GM23338 (cell line): ENCODE measurements around the gene EHF. TPM values are rescaled to one million over a fixed set of nuclear protein-coding genes. Genes with fewer than 3 reads are reported as not detected.

Experiments used
- ATAC-seq: fragments of 200-7000 bp; cut with Tn5 transposase; 3 replicates; pipeline ENCODE4 v1.9.1; 2020
- DNase-seq: peaks from one replicate; pipeline ENCODE4 v3.0.0-alpha.2; 2015; ENCODE audit warnings: low spot score
- H2AFZ ChIP-seq: fragments of 200-600 bp; sonication (generic); 2 replicates; pipeline ENCODE4 v1.8.0; 2016; ENCODE audit warnings: antibody characterized with exemption, mild to moderate bottlenecking, moderate library complexity
- H3F3A ChIP-seq: fragments of 200-600 bp; sonication (generic); replicated peaks from 2 replicates; pipeline ENCODE4 v1.8.0; 2017; ENCODE audit warnings: antibody characterized with exemption, mixed run types, low read depth
- H3K27ac ChIP-seq: fragments of 200-600 bp; sonication (generic); 2 replicates; pipeline ENCODE4 v1.6.1; 2016; ENCODE audit warnings: low read depth
- H3K27me3 ChIP-seq: fragments of 200-600 bp; sonication (generic); 2 replicates; pipeline ENCODE4 v1.8.0; 2016; ENCODE audit warnings: mild to moderate bottlenecking, mixed run types, moderate library complexity; ENCODE audit not compliant: insufficient read depth
- H3K36me3 ChIP-seq: fragments of 200-600 bp; sonication (generic); 2 replicates; pipeline ENCODE4 v1.8.0; 2016; ENCODE audit warnings: mild to moderate bottlenecking; ENCODE audit not compliant: insufficient read depth
- H3K4me1 ChIP-seq: fragments of 200-600 bp; sonication (generic); 2 replicates; pipeline ENCODE4 v1.8.0; 2016; ENCODE audit warnings: mild to moderate bottlenecking, moderate library complexity; ENCODE audit not compliant: insufficient read depth
- H3K4me2 ChIP-seq: fragments of 200-600 bp; sonication (generic); 2 replicates; pipeline ENCODE4 v1.7.1; 2017; ENCODE audit warnings: mixed run types
- H3K4me3 ChIP-seq: fragments of 200-600 bp; sonication (generic); 2 replicates; pipeline ENCODE4 v1.6.1; 2016; ENCODE audit warnings: mixed run types
- H3K79me2 ChIP-seq: fragments of 200-600 bp; sonication (generic); replicated peaks from 2 replicates; pipeline ENCODE4 v1.8.0; 2017; ENCODE audit warnings: mild to moderate bottlenecking; ENCODE audit not compliant: insufficient read depth
- H3K9me2 ChIP-seq: fragments of 200-600 bp; sonication (generic); 2 replicates; pipeline ENCODE4 v1.8.0; 2017; ENCODE audit not compliant: insufficient read depth
- H4K20me1 ChIP-seq: fragments of 200-600 bp; sonication (generic); replicated peaks from 2 replicates; pipeline ENCODE4 v1.8.0; 2017; ENCODE audit warnings: mild to moderate bottlenecking; ENCODE audit not compliant: insufficient read depth
- H3K27ac Mint-ChIP-seq: 2 replicates; pipeline ENCODE4 v1.8.0; 2020; ENCODE audit warnings: inconsistent platforms, mild to moderate bottlenecking, moderate library complexity, mixed read lengths
- H3K27me3 Mint-ChIP-seq: 3 replicates; pipeline ENCODE4 v1.8.0; 2022; ENCODE audit warnings: low read depth, mild to moderate bottlenecking, moderate library complexity, mixed read lengths, inconsistent platforms; ENCODE audit not compliant: insufficient read depth, poor library complexity
- H3K36me3 Mint-ChIP-seq: 3 replicates; pipeline ENCODE4 v1.8.0; 2021; ENCODE audit warnings: low read depth, mild to moderate bottlenecking, inconsistent platforms, moderate library complexity, mixed read lengths
- H3K4me1 Mint-ChIP-seq: 3 replicates; pipeline ENCODE4 v1.8.0; 2020; ENCODE audit warnings: mild to moderate bottlenecking, inconsistent platforms, mixed read lengths
- H3K4me3 Mint-ChIP-seq: 3 replicates; pipeline ENCODE4 v1.8.0; 2021; ENCODE audit warnings: moderate library complexity, mild to moderate bottlenecking, inconsistent platforms, mixed read lengths
- H3K9me3 Mint-ChIP-seq: 3 replicates; pipeline ENCODE4 v1.8.0; 2020; ENCODE audit warnings: moderate library complexity, mild to moderate bottlenecking, inconsistent platforms, mixed read lengths
- STAT1 ChIP-seq: IDR thresholded peaks from one replicate; pipeline ENCODE4 v1.6.1; 2016; ENCODE audit warnings: antibody characterized with exemption; ENCODE audit not compliant: unreplicated experiment
- ZNF114 ChIP-seq: fragments of 250-450 bp; sonication (Bioruptor Pico); IDR thresholded peaks from 2 replicates; pipeline ENCODE4 v1.5.0; 2020; ENCODE audit warnings: mild to moderate bottlenecking, moderate library complexity
- polyA plus RNA-seq: library from polyadenylated mRNA; unstranded; fragments of >200 nt; fragmentation: Nextera tagmentation; extraction: Ambion mirVana; gene quantifications from 2 replicates; pipeline ENCODE4 v1.2.1, GENCODE V29; 2016
- total RNA-seq: library from RNA; depleted of rRNA; stranded (reverse); fragments of >200 nt; shearing (Covaris generic); gene quantifications from 2 replicates; pipeline ENCODE4 v1.2.3, GENCODE V29; 2014
- TF ChIP-seq, protein P1 (sequence below): fragments of 250-450 bp; sonication (Bioruptor Pico); IDR thresholded peaks from 2 replicates; pipeline ENCODE4 v1.5.0; 2020; ENCODE audit warnings: mild to moderate bottlenecking, moderate library complexity

Gene EHF
- total and polyA plus RNA-seq, 2 experiments from 2014 or later = not detected

DNA sequence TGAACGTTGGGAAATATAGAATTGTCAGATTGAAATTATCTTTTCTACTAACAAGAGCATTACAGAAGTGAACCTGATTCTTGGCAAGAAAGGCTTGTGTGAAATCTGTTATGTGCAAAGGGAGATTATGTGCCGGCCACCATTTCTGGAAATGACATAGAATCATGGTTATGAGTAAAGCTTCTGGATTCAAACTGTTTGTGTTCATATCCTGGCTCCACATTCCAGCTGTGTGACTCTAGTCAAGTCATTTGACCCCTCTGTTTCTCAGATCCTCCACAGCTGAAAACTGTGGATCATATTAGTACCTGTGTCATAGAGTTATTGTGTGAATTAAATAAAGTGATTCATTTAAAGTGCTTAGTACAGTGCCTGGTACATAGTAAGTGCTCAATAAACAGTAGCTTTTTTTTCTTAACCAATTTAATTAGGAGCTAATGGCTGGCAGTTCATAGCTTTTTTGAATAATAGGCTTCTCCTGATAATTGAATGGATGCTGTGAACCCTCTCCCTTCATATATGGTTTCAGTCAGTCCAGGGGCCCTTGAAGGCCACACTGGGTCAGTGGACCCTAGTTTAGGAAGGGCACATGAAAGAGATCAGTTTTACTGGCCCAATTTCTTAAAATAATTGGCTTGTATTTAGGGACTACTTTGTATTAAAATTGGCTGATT is 34.6 kb downstream of the EHF start (continued):
- TF ChIP-seq, protein P1, sequence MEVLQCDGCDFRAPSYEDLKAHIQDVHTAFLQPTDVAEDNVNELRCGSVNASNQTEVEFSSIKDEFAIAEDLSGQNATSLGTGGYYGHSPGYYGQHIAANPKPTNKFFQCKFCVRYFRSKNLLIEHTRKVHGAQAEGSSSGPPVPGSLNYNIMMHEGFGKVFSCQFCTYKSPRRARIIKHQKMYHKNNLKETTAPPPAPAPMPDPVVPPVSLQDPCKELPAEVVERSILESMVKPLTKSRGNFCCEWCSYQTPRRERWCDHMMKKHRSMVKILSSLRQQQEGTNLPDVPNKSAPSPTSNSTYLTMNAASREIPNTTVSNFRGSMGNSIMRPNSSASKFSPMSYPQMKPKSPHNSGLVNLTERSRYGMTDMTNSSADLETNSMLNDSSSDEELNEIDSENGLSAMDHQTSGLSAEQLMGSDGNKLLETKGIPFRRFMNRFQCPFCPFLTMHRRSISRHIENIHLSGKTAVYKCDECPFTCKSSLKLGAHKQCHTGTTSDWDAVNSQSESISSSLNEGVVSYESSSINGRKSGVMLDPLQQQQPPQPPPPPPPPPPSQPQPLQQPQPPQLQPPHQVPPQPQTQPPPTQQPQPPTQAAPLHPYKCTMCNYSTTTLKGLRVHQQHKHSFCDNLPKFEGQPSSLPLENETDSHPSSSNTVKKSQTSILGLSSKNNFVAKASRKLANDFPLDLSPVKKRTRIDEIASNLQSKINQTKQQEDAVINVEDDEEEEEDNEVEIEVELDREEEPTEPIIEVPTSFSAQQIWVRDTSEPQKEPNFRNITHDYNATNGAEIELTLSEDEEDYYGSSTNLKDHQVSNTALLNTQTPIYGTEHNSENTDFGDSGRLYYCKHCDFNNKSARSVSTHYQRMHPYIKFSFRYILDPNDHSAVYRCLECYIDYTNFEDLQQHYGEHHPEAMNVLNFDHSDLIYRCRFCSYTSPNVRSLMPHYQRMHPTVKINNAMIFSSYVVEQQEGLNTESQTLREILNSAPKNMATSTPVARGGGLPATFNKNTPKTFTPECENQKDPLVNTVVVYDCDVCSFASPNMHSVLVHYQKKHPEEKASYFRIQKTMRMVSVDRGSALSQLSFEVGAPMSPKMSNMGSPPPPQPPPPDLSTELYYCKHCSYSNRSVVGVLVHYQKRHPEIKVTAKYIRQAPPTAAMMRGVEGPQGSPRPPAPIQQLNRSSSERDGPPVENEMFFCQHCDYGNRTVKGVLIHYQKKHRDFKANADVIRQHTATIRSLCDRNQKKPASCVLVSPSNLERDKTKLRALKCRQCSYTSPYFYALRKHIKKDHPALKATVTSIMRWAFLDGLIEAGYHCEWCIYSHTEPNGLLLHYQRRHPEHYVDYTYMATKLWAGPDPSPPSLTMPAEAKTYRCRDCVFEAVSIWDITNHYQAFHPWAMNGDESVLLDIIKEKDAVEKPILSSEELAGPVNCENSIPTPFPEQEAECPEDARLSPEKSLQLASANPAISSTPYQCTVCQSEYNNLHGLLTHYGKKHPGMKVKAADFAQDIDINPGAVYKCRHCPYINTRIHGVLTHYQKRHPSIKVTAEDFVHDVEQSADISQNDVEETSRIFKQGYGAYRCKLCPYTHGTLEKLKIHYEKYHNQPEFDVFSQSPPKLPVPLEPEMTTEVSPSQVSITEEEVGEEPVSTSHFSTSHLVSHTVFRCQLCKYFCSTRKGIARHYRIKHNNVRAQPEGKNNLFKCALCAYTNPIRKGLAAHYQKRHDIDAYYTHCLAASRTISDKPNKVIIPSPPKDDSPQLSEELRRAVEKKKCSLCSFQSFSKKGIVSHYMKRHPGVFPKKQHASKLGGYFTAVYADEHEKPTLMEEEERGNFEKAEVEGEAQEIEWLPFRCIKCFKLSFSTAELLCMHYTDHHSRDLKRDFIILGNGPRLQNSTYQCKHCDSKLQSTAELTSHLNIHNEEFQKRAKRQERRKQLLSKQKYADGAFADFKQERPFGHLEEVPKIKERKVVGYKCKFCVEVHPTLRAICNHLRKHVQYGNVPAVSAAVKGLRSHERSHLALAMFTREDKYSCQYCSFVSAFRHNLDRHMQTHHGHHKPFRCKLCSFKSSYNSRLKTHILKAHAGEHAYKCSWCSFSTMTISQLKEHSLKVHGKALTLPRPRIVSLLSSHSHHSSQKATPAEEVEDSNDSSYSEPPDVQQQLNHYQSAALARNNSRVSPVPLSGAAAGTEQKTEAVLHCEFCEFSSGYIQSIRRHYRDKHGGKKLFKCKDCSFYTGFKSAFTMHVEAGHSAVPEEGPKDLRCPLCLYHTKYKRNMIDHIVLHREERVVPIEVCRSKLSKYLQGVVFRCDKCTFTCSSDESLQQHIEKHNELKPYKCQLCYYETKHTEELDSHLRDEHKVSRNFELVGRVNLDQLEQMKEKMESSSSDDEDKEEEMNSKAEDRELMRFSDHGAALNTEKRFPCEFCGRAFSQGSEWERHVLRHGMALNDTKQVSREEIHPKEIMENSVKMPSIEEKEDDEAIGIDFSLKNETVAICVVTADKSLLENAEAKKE = no peak
- no peak for TF ChIP-seq STAT1

GRCh38 chr11:34656062-34656720 is 35.3 kb downstream of the EHF start:
- Histone ChIP-seq H3K27ac (no peak overlapping the region), H3F3A (no peaks in the 10 kb centered on the region), H3K9me2 (peaks cover 7% of the 10 kb centered on the region; the same call in 1 of the 2 replicates), H2AFZ (no peak overlapping the region), H3K36me3 (no peaks in the 10 kb centered on the region), H3K79me2 (no peaks in the 10 kb centered on the region), H3K27me3 (no peaks in the 10 kb centered on the region), H3K4me2 (no peak overlapping the region; the same call in 1 of the 2 replicates), H3K4me3 (no peak overlapping the region), H4K20me1 (no peaks in the 10 kb centered on the region), H3K4me1 (peaks cover 51% of the 10 kb centered on the region)
- Mint-ChIP-seq H3K9me3 (no peaks in the 10 kb centered on the region), H3K4me3 (no peak overlapping the region), H3K36me3 (no peaks in the 10 kb centered on the region), H3K4me1 (peaks cover 39% of the 10 kb centered on the region), H3K27me3 (no peaks in the 10 kb centered on the region), H3K27ac (no peak overlapping the region)
- ATAC-seq (no peak), DNase-seq (no peak)
- TF ChIP-seq STAT1 (no peak), ZNF114 (no peak)
